Transverse colon (tissue), 4 donors: ENCODE results near the gene GMPR. TPM values are rescaled to one million over a fixed set of nuclear protein-coding genes. Genes with fewer than 3 reads are reported as not detected.

ENCODE experiments used
- DNase-seq: peaks from one replicate; pipeline ENCODE4 v3.0.0-alpha.2; 2019
- H3K27ac ChIP-seq, 4 donors: fragments of 200-600 bp; sonication (generic); 2 replicates each; pipeline ENCODE4 v1.5.1; 2016 to 2018; ENCODE audit warnings: inconsistent platforms in 4 of 4
- H3K27me3 ChIP-seq: fragments of 200-600 bp; sonication (generic); 2 replicates; pipeline ENCODE4 v1.5.1; 2017; ENCODE audit warnings: inconsistent platforms
- H3K36me3 ChIP-seq, 4 donors: fragments of 200-600 bp; sonication (generic); 2 replicates each; pipeline ENCODE4 v1.5.1; 2017 to 2019; ENCODE audit warnings: inconsistent platforms in 4 of 4
- H3K4me1 ChIP-seq, 4 donors: fragments of 200-600 bp; sonication (generic); 2 replicates each; pipeline ENCODE4 v1.5.1; 2017 to 2020; ENCODE audit warnings: inconsistent platforms in 4 of 4
- H3K4me3 ChIP-seq, 4 donors: fragments of 200-600 bp; sonication (generic); 1 replicate in 1 of 4; 2 replicates in 3 of 4; pipeline versions ENCODE4 v1.5.1 to v1.6.1; 2017 to 2019; ENCODE audit warnings: inconsistent platforms in 4 of 4
- H3K9me3 ChIP-seq, 2 donors: fragments of 200-600 bp; sonication (generic); 2 replicates each; pipeline ENCODE4 v1.5.1; 2017 to 2019; ENCODE audit warnings: inconsistent platforms in 2 of 2
- EP300 ChIP-seq: sonication (generic); formaldehyde crosslinking; IDR thresholded peaks from one replicate; pipeline ENCODE4 v1.6.1; 2017; ENCODE audit warnings: antibody characterized with exemption, low read depth
- POLR2A ChIP-seq: fragments of 450-650 bp; IDR thresholded peaks from one replicate; pipeline ENCODE4 v1.6.1; 2016; ENCODE audit warnings: antibody characterized with exemption, mild to moderate bottlenecking, moderate library complexity
- POLR2AphosphoS5 ChIP-seq, 3 donors: sonication (generic); formaldehyde crosslinking; IDR thresholded peaks; one replicate each; pipeline ENCODE4 v1.6.1; 2016; ENCODE audit warnings: antibody characterized with exemption in 3 of 3
- WGBS, 2 donors: methylation state at CpG; one replicate each; pipeline ENCODE4 v1.1.5; 2018; ENCODE audit warnings: low coverage in 1 of 2; 5-methylcytosine and 5-hydroxymethylcytosine counted together
- in situ Hi-C, 4 donors: fragments of 200-750 bp; cut with MboI; loops; one replicate each; pipeline versions ENCODE4 v1.15.0 to v1.15.1; 2017; ENCODE audit warnings: low sequenced_read_pairs in 3 of 4, low pct_ligation_motif_present in 1 of 4, low pct_unique_long_range_greater_than_20kb in 1 of 4
- intact Hi-C: fragments of 100-400 bp; cut with DNase I; formaldehyde crosslinking; loops from one replicate; pipeline ENCODE4 v1.15.1; 2023; ENCODE audit warnings: low total_unique reads
- total RNA-seq, 4 donors: library from RNA; depleted of rRNA; stranded (reverse); fragments of >200 nt; gene quantifications; one replicate each; pipeline ENCODE4 v1.1.0, GENCODE V29; 2016
- TF ChIP-seq, protein P1 (sequence below), 5 experiments: fragments of 200-600 bp in 3 of 5; fragments of 450-650 bp in 2 of 5; sonication (generic) in 3 of 5; IDR thresholded peaks; 1 replicate in 2 of 5; 2 replicates in 3 of 5; pipeline ENCODE4 v1.5.1; 2016 to 2017; ENCODE audit warnings: antibody characterized with exemption in 5 of 5, inconsistent platforms in 3 of 5, mild to moderate bottlenecking in 2 of 5, moderate library complexity in 1 of 5

The GMPR gene
- total RNA-seq, 4 donors from 2014 or later, result 4.4 to 5.1 (median 4.5) TPM; not detected in 1

GRCh38 chr6:16329233-16329632 is 90.8 kb downstream of the GMPR start:
- WGBS, 2 donors, result 77 to 96% methylated on average over 4 to 6 of the region's 6 CpGs
- intact Hi-C loops, result no loop called here
- in situ Hi-C loops, result loop anchor here in 3 of 4 donors (25.0 kb wide), 3 partner anchors 183 to 633 kb away; partner anchors contain the start of gene ATXN1 (in 1 of the 3)

DNA sequence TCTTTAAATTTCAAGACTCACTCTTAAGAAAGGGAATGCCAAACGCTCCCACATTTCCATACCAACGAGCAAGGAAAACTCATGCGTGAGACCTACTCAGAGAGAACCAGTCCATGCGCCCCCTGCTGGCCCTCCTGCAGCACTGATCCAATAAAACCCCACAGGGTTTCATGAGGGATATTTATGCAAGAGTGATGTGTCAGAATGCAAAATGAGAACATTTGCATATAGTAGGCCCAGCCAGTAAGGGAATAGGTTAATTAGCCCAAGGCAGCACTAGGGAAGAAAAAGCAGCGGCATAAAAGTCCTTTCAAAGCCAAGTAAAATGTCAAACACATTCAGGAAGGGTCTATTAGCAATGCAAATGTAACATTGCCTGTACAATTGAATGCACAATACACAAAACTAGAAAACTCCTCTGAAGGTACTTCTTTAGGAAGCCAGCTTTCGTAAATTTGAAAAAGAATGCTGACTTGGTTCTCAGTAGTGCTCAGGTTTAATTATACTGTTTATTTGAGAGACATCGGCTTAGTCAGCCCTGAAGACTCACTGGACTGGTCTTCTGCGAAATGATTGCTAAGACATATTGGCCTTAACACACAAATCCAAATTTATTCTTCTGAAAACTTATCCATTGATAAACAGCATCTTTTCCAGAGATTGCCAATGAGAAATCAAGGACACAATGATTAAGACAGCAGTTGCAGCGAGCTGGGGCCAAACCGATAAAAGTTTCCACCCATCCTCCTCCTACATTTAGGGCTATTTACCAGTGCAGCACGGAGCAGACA is 93.2 kb downstream of the GMPR start:
- intact Hi-C loops (loop anchor here (5.0 kb wide), 1 partner anchor 431 kb away; the partner anchor contains the start of gene ATXN1), in situ Hi-C loops (loop anchor here (5.0 to 25.0 kb wide), 9 partner anchors 73 to 633 kb away; partner anchors contain the start of gene ATXN1 (in 2 of the 4))
- H3K36me3 ChIP-seq, result peaks cover 0 to 7% (median 0%) of the 10 kb centered on the region in 4 donors
- TF ChIP-seq EP300 (no peak), POLR2AphosphoS5 (IDR thresholded peaks at IDR 0.05) (no peak), POLR2A (no peak)
- TF ChIP-seq, protein P1, sequence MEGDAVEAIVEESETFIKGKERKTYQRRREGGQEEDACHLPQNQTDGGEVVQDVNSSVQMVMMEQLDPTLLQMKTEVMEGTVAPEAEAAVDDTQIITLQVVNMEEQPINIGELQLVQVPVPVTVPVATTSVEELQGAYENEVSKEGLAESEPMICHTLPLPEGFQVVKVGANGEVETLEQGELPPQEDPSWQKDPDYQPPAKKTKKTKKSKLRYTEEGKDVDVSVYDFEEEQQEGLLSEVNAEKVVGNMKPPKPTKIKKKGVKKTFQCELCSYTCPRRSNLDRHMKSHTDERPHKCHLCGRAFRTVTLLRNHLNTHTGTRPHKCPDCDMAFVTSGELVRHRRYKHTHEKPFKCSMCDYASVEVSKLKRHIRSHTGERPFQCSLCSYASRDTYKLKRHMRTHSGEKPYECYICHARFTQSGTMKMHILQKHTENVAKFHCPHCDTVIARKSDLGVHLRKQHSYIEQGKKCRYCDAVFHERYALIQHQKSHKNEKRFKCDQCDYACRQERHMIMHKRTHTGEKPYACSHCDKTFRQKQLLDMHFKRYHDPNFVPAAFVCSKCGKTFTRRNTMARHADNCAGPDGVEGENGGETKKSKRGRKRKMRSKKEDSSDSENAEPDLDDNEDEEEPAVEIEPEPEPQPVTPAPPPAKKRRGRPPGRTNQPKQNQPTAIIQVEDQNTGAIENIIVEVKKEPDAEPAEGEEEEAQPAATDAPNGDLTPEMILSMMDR (IDR thresholded peaks at IDR 0.05), result peak; percentile 86 to 95 (median 93)
- no peak overlapping the region for H3K4me3 ChIP-seq
- no peaks in the 10 kb centered on the region for H3K9me3 ChIP-seq
- peak; percentile 74 for DNase-seq
- 26 to 30% methylated on average over 5 to 11 of the region's 11 CpGs for WGBS, 2 donors
- H3K4me1 ChIP-seq, result peaks cover 6 to 25% (median 12%) of the 10 kb centered on the region in 4 donors
- peak overlapping the region in 2 of 4 donors; percentile 6 to 26 for H3K27ac ChIP-seq
- H3K27me3 ChIP-seq, result no peaks in the 10 kb centered on the region

More at GRCh38 chr6:16329233-16329632, 90.8 kb downstream of the GMPR start:
- no peaks in the 10 kb centered on the region for H3K9me3 ChIP-seq
- TF ChIP-seq, protein P1 (IDR thresholded peaks at IDR 0.05), result no peak
- no peak for TF ChIP-seq POLR2A
- no peak for TF ChIP-seq EP300
- no peak for TF ChIP-seq POLR2AphosphoS5 (IDR thresholded peaks at IDR 0.05)
- peaks cover 6 to 23% (median 12%) of the 10 kb centered on the region in 4 donors for H3K4me1 ChIP-seq
- no peaks in the 10 kb centered on the region for H3K27me3 ChIP-seq
- no peak overlapping the region for H3K4me3 ChIP-seq
- no peak overlapping the region for H3K27ac ChIP-seq
- peaks cover 0 to 7% (median 0%) of the 10 kb centered on the region in 4 donors for H3K36me3 ChIP-seq
- DNase-seq, result no peak

GRCh38 chr6:16332175-16332542 is 93.8 kb downstream of the GMPR start:
- WGBS, 2 donors, result 6% methylated on average over 7 of the region's 7 CpGs; no CpG with 5 or more reads in 1 of the 2 donors
- Histone ChIP-seq H3K27me3 (no peaks in the 10 kb centered on the region), H3K9me3 (no peaks in the 10 kb centered on the region), H3K4me3 (no peak overlapping the region), H3K4me1 (peaks cover 9 to 31% (median 15%) of the 10 kb centered on the region in 4 donors), H3K27ac (peak overlapping the region in 3 of 4 donors; percentile 6 to 33 (median 26)), H3K36me3 (peaks cover 0 to 2% (median 0%) of the 10 kb centered on the region in 4 donors)
- in situ Hi-C loops, result loop anchor here (5.0 to 25.0 kb wide), 9 partner anchors 73 to 633 kb away; partner anchors contain the start of gene ATXN1 (in 2 of the 4)
- intact Hi-C loops, result loop anchor here (5.0 kb wide), 1 partner anchor 430 kb away; the partner anchor contains the start of gene ATXN1
- DNase-seq, result peak; percentile 87
- TF ChIP-seq EP300 (no peak), POLR2AphosphoS5 (IDR thresholded peaks at IDR 0.05) (peak in 1 of 3 donors; percentile 6), POLR2A (no peak)
- TF ChIP-seq, protein P1 (IDR thresholded peaks at IDR 0.05), result peak; percentile 91 to 93 (median 92)

GRCh38 chr6:16333580-16333979 is 95.2 kb downstream of the GMPR start:
- no peak for TF ChIP-seq EP300
- TF ChIP-seq POLR2A, result no peak
- no peak for TF ChIP-seq POLR2AphosphoS5 (IDR thresholded peaks at IDR 0.05)
- TF ChIP-seq, protein P1 (IDR thresholded peaks at IDR 0.05), result no peak
- Histone ChIP-seq H3K27ac (peak overlapping the region in 2 of 4 donors; percentile 17 to 28), H3K9me3 (no peaks in the 10 kb centered on the region), H3K4me1 (peaks cover 14 to 43% (median 22%) of the 10 kb centered on the region in 4 donors), H3K4me3 (no peak overlapping the region), H3K27me3 (no peaks in the 10 kb centered on the region), H3K36me3 (no peaks in the 10 kb centered on the region)
- in situ Hi-C loops, result loop anchor here (5.0 to 25.0 kb wide), 9 partner anchors 71 to 631 kb away; partner anchors contain the start of gene ATXN1 (in 2 of the 4)
- intact Hi-C loops, result loop anchor here (5.0 kb wide), 1 partner anchor 429 kb away; the partner anchor contains the start of gene ATXN1
- DNase-seq, result no peak
- 67 to 100% methylated on average over 1 to 3 of the region's 3 CpGs for WGBS, 2 donors
